Measurements from ENCODE around the gene TREML4. TPM values are rescaled to one million over a fixed set of nuclear protein-coding genes. Genes with fewer than 3 reads are reported as not detected.
A peak's percentile ranks its signal among the peaks of the same experiment; 100 is the strongest.

Gene TREML4
- total RNA-seq, 5 donors from 2014 or later (not counting 1 experiment from before 2014, with no cell fraction given), result not detected

GRCh38 chr6:41266541-41266940 is 38.4 kb downstream of the TREML4 start:
- Histone ChIP-seq H3K27ac (ENCODE audit: low read length) (no peak overlapping the region), H3K4me3 (ENCODE audit: control insufficient read depth in 1 of 2, extremely low read depth in 1 of 2, low read length in 1 of 2) (no peak overlapping the region), H3K36me3 (ENCODE audit: control insufficient read depth in 2 of 2, extremely low read depth in 1 of 2, insufficient read depth in 1 of 2, low read length in 1 of 2) (no peaks in the 10 kb centered on the region), H3K9me3 (no peaks in the 10 kb centered on the region), H3K4me1 (ENCODE audit: control insufficient read depth in 1 of 2, extremely low read depth in 1 of 2, insufficient read depth in 2 of 2, low read length in 2 of 2) (no peaks in the 10 kb centered on the region), H3K27me3 (replicated peaks in 1 of 2; ENCODE audit: control insufficient read depth in 2 of 2, extremely low read depth in 1 of 2, insufficient read depth in 2 of 2, low read length in 1 of 2) (no peaks in the 10 kb centered on the region)
- no peaks in the 10 kb centered on the region for H3K27me3 Mint-ChIP-seq
- peaks cover 4 to 19% (median 17%) of the 10 kb centered on the region in 3 donors for H3K9me3 Mint-ChIP-seq
- ATAC-seq (replicated peaks in 1 of 4) (no peak), DNase-seq (no peak)
- no peak overlapping the region for H3K27ac Mint-ChIP-seq
- POLR2A ChIA-PET, result no interaction called here
- H3K4me1 Mint-ChIP-seq, result peaks cover 0 to 6% (median 2%) of the 10 kb centered on the region in 3 donors
- peaks cover 14% of the 10 kb centered on the region for H3K36me3 Mint-ChIP-seq
- H3K4me3 Mint-ChIP-seq, result no peak overlapping the region
- CTCF ChIA-PET, result interaction anchor here in 1 of 2 donors (1.0 kb wide), 1 partner anchor 12 kb away, joined by 5 read pairs; no protein-coding TSS in a partner anchor

DNA sequence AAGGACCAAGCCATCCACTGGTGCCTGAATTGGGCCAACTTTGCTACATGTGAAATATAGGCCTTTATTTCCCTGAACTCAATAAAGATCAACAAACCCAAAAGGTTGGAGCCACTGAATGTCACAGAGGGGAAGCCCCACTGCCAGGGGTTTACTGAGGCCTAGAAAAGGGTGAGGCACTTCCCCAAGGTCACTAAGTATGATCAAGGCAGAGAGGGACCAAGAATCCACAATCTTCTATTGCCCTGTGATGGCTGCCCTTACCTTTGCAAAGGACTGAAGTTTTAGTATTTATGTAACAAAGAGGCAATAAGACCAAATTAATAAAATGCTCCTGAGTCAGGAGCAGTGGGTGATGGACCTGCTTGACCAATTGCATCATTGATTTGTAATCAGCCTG is 40.3 kb downstream of the TREML4 start:
- Mint-ChIP-seq H3K4me3 (no peak overlapping the region), H3K27ac (no peak overlapping the region), H3K9me3 (peaks cover 0 to 3% (median 3%) of the 10 kb centered on the region in 3 donors), H3K4me1 (peaks cover 7 to 16% (median 11%) of the 10 kb centered on the region in 3 donors), H3K27me3 (no peaks in the 10 kb centered on the region), H3K36me3 (peaks cover 1% of the 10 kb centered on the region)
- Histone ChIP-seq H3K36me3 (ENCODE audit: control insufficient read depth in 2 of 2, extremely low read depth in 1 of 2, insufficient read depth in 1 of 2, low read length in 1 of 2) (no peaks in the 10 kb centered on the region), H3K27ac (ENCODE audit: low read length) (no peak overlapping the region), H3K9me3 (no peaks in the 10 kb centered on the region), H3K4me1 (ENCODE audit: control insufficient read depth in 1 of 2, extremely low read depth in 1 of 2, insufficient read depth in 2 of 2, low read length in 2 of 2) (peaks cover 0 to 2% of the 10 kb centered on the region in 2 experiments), H3K27me3 (replicated peaks in 1 of 2; ENCODE audit: control insufficient read depth in 2 of 2, extremely low read depth in 1 of 2, insufficient read depth in 2 of 2, low read length in 1 of 2) (no peaks in the 10 kb centered on the region), H3K4me3 (ENCODE audit: control insufficient read depth in 1 of 2, extremely low read depth in 1 of 2, low read length in 1 of 2) (no peak overlapping the region)
- no peak for ATAC-seq (replicated peaks in 1 of 4)
- DNase-seq, result no peak
- POLR2A ChIA-PET, result no interaction called here
- CTCF ChIA-PET, result no interaction called here

DNA sequence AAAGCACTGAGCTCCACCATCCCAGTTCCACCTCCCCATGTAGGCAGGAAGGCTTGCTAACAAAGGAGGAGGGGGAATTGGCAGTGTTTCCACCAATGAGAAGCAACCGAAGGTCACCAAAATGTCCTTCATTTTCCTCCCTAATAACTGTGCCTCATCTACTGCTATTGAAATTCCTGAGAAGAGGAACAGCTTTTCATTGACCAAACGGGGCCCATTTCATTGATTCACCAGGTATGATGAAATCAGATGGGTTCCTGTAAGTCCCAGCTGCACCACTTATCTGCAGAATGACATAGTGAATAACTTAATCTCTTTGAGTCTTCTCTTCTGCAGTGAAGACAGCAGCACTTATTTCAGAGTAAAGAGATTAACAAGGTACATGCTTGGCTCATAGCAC is 41.0 kb downstream of the TREML4 start:
- no peak for DNase-seq
- Histone ChIP-seq H3K4me3 (ENCODE audit: control insufficient read depth in 1 of 2, extremely low read depth in 1 of 2, low read length in 1 of 2) (no peak overlapping the region), H3K36me3 (ENCODE audit: control insufficient read depth in 2 of 2, extremely low read depth in 1 of 2, insufficient read depth in 1 of 2, low read length in 1 of 2) (no peaks in the 10 kb centered on the region), H3K27me3 (replicated peaks in 1 of 2; ENCODE audit: control insufficient read depth in 2 of 2, extremely low read depth in 1 of 2, insufficient read depth in 2 of 2, low read length in 1 of 2) (no peaks in the 10 kb centered on the region), H3K27ac (ENCODE audit: low read length) (no peak overlapping the region), H3K9me3 (no peaks in the 10 kb centered on the region), H3K4me1 (ENCODE audit: control insufficient read depth in 1 of 2, extremely low read depth in 1 of 2, insufficient read depth in 2 of 2, low read length in 2 of 2) (peaks cover 0 to 2% of the 10 kb centered on the region in 2 experiments)
- Mint-ChIP-seq H3K4me1 (peaks cover 7 to 16% (median 11%) of the 10 kb centered on the region in 3 donors), H3K36me3 (no peaks in the 10 kb centered on the region), H3K9me3 (peaks cover 0 to 2% (median 0%) of the 10 kb centered on the region in 3 donors), H3K27me3 (no peaks in the 10 kb centered on the region), H3K4me3 (no peak overlapping the region), H3K27ac (no peak overlapping the region)
- ChIA-PET POLR2A (no interaction called here), CTCF (no interaction called here)
- WGBS (ENCODE audit: insufficient coverage), result 50% methylated on average over 1 of the region's 2 CpGs
- no peak for ATAC-seq (replicated peaks in 1 of 4)

GRCh38 chr6:41269716-41270115 is 41.6 kb downstream of the TREML4 start:
- no peak overlapping the region for H3K4me3 Mint-ChIP-seq
- H3K4me1 Mint-ChIP-seq, result peaks cover 7 to 16% (median 11%) of the 10 kb centered on the region in 3 donors
- POLR2A ChIA-PET, result no interaction called here
- DNase-seq (no peak), ATAC-seq (replicated peaks in 1 of 4) (no peak)
- WGBS (ENCODE audit: insufficient coverage), result 90% methylated on average over 4 of the region's 4 CpGs
- no peak overlapping the region for H3K4me3 ChIP-seq (ENCODE audit: control insufficient read depth in 1 of 2, extremely low read depth in 1 of 2, low read length in 1 of 2)
- H3K9me3 Mint-ChIP-seq, result peaks cover 0 to 2% (median 0%) of the 10 kb centered on the region in 3 donors
- no peaks in the 10 kb centered on the region for H3K27me3 Mint-ChIP-seq
- H3K9me3 ChIP-seq, result no peaks in the 10 kb centered on the region
- H3K36me3 Mint-ChIP-seq, result no peaks in the 10 kb centered on the region
- no peak overlapping the region for H3K27ac ChIP-seq (ENCODE audit: low read length)
- H3K27ac Mint-ChIP-seq, result no peak overlapping the region
- peaks cover 0 to 2% of the 10 kb centered on the region in 2 experiments for H3K4me1 ChIP-seq (ENCODE audit: control insufficient read depth in 1 of 2, extremely low read depth in 1 of 2, insufficient read depth in 2 of 2, low read length in 2 of 2)
- no peaks in the 10 kb centered on the region for H3K27me3 ChIP-seq (replicated peaks in 1 of 2; ENCODE audit: control insufficient read depth in 2 of 2, extremely low read depth in 1 of 2, insufficient read depth in 2 of 2, low read length in 1 of 2)
- no peaks in the 10 kb centered on the region for H3K36me3 ChIP-seq (ENCODE audit: control insufficient read depth in 2 of 2, extremely low read depth in 1 of 2, insufficient read depth in 1 of 2, low read length in 1 of 2)
- CTCF ChIA-PET, result no interaction called here

GRCh38 chr6:41271901-41272395 is 43.8 kb downstream of the TREML4 start:
- 56% methylated on average over 6 of the region's 7 CpGs for WGBS (ENCODE audit: insufficient coverage)
- ChIA-PET CTCF (no interaction called here), POLR2A (no interaction called here)
- H3K4me3 Mint-ChIP-seq, result no peak overlapping the region
- H3K27ac Mint-ChIP-seq, result no peak overlapping the region
- ATAC-seq (replicated peaks in 1 of 4), result no peak
- H3K36me3 ChIP-seq (ENCODE audit: control insufficient read depth in 2 of 2, extremely low read depth in 1 of 2, insufficient read depth in 1 of 2, low read length in 1 of 2), result no peaks in the 10 kb centered on the region
- H3K9me3 ChIP-seq, result no peaks in the 10 kb centered on the region
- no peak overlapping the region for H3K27ac ChIP-seq (ENCODE audit: low read length)
- no peak overlapping the region for H3K4me3 ChIP-seq (ENCODE audit: control insufficient read depth in 1 of 2, extremely low read depth in 1 of 2, low read length in 1 of 2)
- H3K9me3 Mint-ChIP-seq, result no peaks in the 10 kb centered on the region
- H3K4me1 Mint-ChIP-seq, result peaks cover 7 to 16% (median 11%) of the 10 kb centered on the region in 3 donors
- DNase-seq, result peak in 17 of 35 experiments; percentile 4 to 43 (median 19)
- H3K4me1 ChIP-seq (ENCODE audit: control insufficient read depth in 1 of 2, extremely low read depth in 1 of 2, insufficient read depth in 2 of 2, low read length in 2 of 2), result peaks cover 0 to 2% of the 10 kb centered on the region in 2 experiments
- H3K27me3 ChIP-seq (replicated peaks in 1 of 2; ENCODE audit: control insufficient read depth in 2 of 2, extremely low read depth in 1 of 2, insufficient read depth in 2 of 2, low read length in 1 of 2), result no peaks in the 10 kb centered on the region
- no peaks in the 10 kb centered on the region for H3K36me3 Mint-ChIP-seq
- no peaks in the 10 kb centered on the region for H3K27me3 Mint-ChIP-seq

- WGBS (ENCODE audit: insufficient coverage), result 94% methylated on average over 4 of the region's 5 CpGs
- H3K9me3 ChIP-seq, result no peaks in the 10 kb centered on the region
- Mint-ChIP-seq H3K9me3 (no peaks in the 10 kb centered on the region), H3K4me1 (peaks cover 7 to 16% (median 11%) of the 10 kb centered on the region in 3 donors), H3K4me3 (no peak overlapping the region), H3K36me3 (no peaks in the 10 kb centered on the region), H3K27me3 (no peaks in the 10 kb centered on the region), H3K27ac (no peak overlapping the region)
- H3K36me3 ChIP-seq (ENCODE audit: control insufficient read depth in 2 of 2, extremely low read depth in 1 of 2, insufficient read depth in 1 of 2, low read length in 1 of 2), result no peaks in the 10 kb centered on the region
- ChIA-PET CTCF (no interaction called here), POLR2A (no interaction called here)
- no peak overlapping the region for H3K4me3 ChIP-seq (ENCODE audit: control insufficient read depth in 1 of 2, extremely low read depth in 1 of 2, low read length in 1 of 2)
- H3K27me3 ChIP-seq (replicated peaks in 1 of 2; ENCODE audit: control insufficient read depth in 2 of 2, extremely low read depth in 1 of 2, insufficient read depth in 2 of 2, low read length in 1 of 2), result no peaks in the 10 kb centered on the region
- ATAC-seq (replicated peaks in 1 of 4) (no peak), DNase-seq (no peak)
- H3K4me1 ChIP-seq (ENCODE audit: control insufficient read depth in 1 of 2, extremely low read depth in 1 of 2, insufficient read depth in 2 of 2, low read length in 2 of 2), result peaks cover 0 to 2% of the 10 kb centered on the region in 2 experiments
- no peak overlapping the region for H3K27ac ChIP-seq (ENCODE audit: low read length)
Observed at GRCh38 chr6:41272591-41273240, 44.6 kb downstream of the TREML4 start.

Measured in T-cell (primary cell).